Uterus (tissue), 4 donors: ENCODE measurements around the gene MSH6. TPM values are rescaled to one million over a fixed set of nuclear protein-coding genes. Genes with fewer than 3 reads are reported as not detected.

Experiments
- DNase-seq, 2 donors: peaks; one replicate each; pipeline ENCODE4 v3.0.0-alpha.2; 2019 to 2020
- H3K27ac ChIP-seq, 2 donors: fragments of 200-600 bp; sonication (generic); 1 replicate in 1 of 2; 2 replicates in 1 of 2; pipeline ENCODE4 v1.5.1; 2016 to 2018
- H3K27me3 ChIP-seq, 2 donors: fragments of 200-600 bp; sonication (generic); one replicate each; pipeline ENCODE4 v1.5.1; 2018 to 2019; ENCODE audit warnings: control low read depth in 1 of 2
- H3K36me3 ChIP-seq, 2 donors: fragments of 200-600 bp; sonication (generic); one replicate each; pipeline ENCODE4 v1.5.1; 2019; ENCODE audit warnings: control low read depth in 1 of 2
- H3K4me1 ChIP-seq, 2 donors: fragments of 200-600 bp; sonication (generic); one replicate each; pipeline ENCODE4 v1.5.1; 2018 to 2019; ENCODE audit warnings: control low read depth in 1 of 2
- H3K4me3 ChIP-seq, 2 donors: fragments of 200-600 bp; sonication (generic); 1 replicate in 1 of 2; 2 replicates in 1 of 2; pipeline ENCODE4 v1.5.1; 2018 to 2019; ENCODE audit warnings: mild to moderate bottlenecking in 1 of 2
- H3K9me3 ChIP-seq, 2 donors: fragments of 200-600 bp; sonication (generic); one replicate each; pipeline ENCODE4 v1.5.1; 2019; ENCODE audit warnings: control low read depth in 1 of 2
- CTCF ChIP-seq, 4 experiments: fragments of 200-600 bp in 2 of 4; fragments of 450-650 bp in 2 of 4; sonication (generic) in 2 of 4; IDR thresholded peaks; one replicate each; pipeline ENCODE4 v1.5.1; 2016 to 2019; ENCODE audit warnings: antibody characterized with exemption in 4 of 4, mild to moderate bottlenecking in 2 of 4, moderate library complexity in 1 of 4
- POLR2A ChIP-seq, 2 donors: fragments of 450-650 bp; IDR thresholded peaks; one replicate each; pipeline ENCODE4 v1.6.1; 2016; ENCODE audit warnings: antibody characterized with exemption in 2 of 2, mild to moderate bottlenecking in 1 of 2, moderate library complexity in 1 of 2
- intact Hi-C: fragments of 100-400 bp; cut with DNase I; formaldehyde crosslinking; loops from one replicate; pipeline ENCODE4 v1.15.1; 2023; ENCODE audit warnings: low total_unique reads
- total RNA-seq, 4 donors: library from RNA; depleted of rRNA in 3 of 4; stranded (reverse); fragments of >200 nt in 3 of 4; gene quantifications; one replicate each; pipeline versions ENCODE4 v1.1.0 to v1.2.4, GENCODE V29; 2014 to 2023
- donor health status: DM: yes; HTN: yes; CAD: no.

Gene MSH6
- total RNA-seq, 4 donors from 2014 or later: 32.9 to 115 (median 57.7) TPM

DNA sequence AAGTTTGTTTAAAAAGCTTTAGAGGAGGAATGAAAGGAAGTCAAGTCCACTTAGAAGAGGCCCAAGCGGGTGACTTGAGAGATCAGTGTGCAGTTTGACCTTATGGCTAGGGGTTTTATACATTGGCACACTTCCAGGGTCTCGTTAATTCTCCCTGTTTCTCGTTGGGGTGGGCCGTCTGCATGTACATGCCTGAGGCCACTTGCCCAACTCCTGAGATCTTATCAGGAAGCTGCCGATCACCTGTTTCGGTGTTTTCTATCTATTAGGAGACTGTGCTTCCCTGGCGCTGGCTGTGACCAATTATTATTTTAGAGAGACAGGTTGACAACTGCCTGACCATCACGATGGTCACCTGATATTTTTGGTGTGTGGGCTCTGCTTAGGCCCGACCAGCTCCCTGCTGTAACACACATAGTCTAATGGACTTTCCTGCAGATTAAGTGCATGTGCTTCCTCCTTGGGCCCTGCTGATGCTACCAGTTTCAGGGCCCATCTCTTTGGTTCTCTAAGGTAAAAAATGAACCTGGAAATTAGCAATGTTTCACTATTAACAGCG lies 31.0 kb upstream of the MSH6 start:
- Histone ChIP-seq H3K9me3 (peaks cover 0 to 6% of the 10 kb centered on the region in 2 donors), H3K4me3 (no peak overlapping the region), H3K36me3 (no peaks in the 10 kb centered on the region), H3K4me1 (no peaks in the 10 kb centered on the region), H3K27me3 (no peaks in the 10 kb centered on the region), H3K27ac (no peak overlapping the region)
- TF ChIP-seq CTCF (IDR thresholded peaks at IDR 0.05): no peak
- TF ChIP-seq POLR2A (IDR thresholded peaks at IDR 0.05): no peak
- intact Hi-C loops: no loop called here
- DNase-seq: no peak

- intact Hi-C loops: loop anchor here (5.0 kb wide), 1 partner anchor 330 kb away; no protein-coding TSS in a partner anchor
- TF ChIP-seq POLR2A (IDR thresholded peaks at IDR 0.05) (no peak), CTCF (IDR thresholded peaks at IDR 0.05) (no peak)
- Histone ChIP-seq H3K36me3 (no peaks in the 10 kb centered on the region), H3K27ac (no peak overlapping the region), H3K27me3 (no peaks in the 10 kb centered on the region), H3K9me3 (peaks cover 0 to 3% of the 10 kb centered on the region in 2 donors), H3K4me3 (no peak overlapping the region), H3K4me1 (no peaks in the 10 kb centered on the region)
- no peak for DNase-seq
Observed at GRCh38 chr2:47767497-47767844, 15.5 kb upstream of the MSH6 start.

DNA sequence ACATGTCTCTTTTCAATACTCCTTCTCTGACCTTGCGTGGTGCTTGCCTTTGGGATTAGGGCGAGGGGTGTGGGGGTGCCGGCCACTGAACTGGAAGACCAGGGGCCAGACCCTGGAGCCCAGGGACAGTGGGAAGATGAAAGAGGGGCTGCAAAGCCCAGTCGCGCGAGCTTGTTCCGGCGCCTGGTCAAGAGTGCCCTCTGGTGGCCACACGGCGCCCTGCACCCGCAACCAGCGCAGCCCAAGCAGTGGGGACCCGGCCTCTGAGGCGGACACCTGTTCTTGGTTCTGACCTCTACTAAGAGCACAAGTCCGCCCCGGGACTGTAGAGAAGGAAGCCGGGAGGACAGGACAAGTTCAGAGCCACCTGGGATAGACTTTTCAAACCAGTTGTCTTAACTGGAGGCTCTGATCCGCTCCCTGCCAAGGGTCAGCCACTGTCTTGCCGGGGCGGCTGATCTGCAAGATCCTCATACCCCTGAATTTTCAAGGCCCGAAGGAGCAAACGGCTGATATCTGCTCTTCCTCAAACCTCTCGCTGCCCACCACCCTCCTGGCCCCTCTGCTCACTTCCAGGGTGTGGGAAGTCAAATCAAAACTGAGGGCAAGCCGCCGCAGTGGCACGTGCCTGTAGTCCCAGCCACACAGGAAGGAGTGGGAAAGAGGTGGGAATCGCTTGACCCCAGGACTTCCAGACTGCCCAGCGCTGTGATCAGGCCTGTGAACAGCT lies 14.9 kb upstream of the MSH6 start:
- Histone ChIP-seq H3K27ac (no peak overlapping the region), H3K9me3 (peaks cover 0 to 3% of the 10 kb centered on the region in 2 donors), H3K4me3 (no peak overlapping the region), H3K27me3 (no peaks in the 10 kb centered on the region), H3K36me3 (no peaks in the 10 kb centered on the region), H3K4me1 (no peaks in the 10 kb centered on the region)
- TF ChIP-seq CTCF (IDR thresholded peaks at IDR 0.05): peak; percentile 93 to 99 (median 95)
- TF ChIP-seq POLR2A (IDR thresholded peaks at IDR 0.05): no peak
- intact Hi-C loops: loop anchor here (5.0 kb wide), 1 partner anchor 331 kb away; no protein-coding TSS in a partner anchor
- DNase-seq: peak; percentile 58 to 71

- intact Hi-C loops: loop anchor here (5.0 kb wide), 1 partner anchor 332 kb away; no protein-coding TSS in a partner anchor
Observed at GRCh38 chr2:47769318-47769717, 13.6 kb upstream of the MSH6 start.

More at GRCh38 chr2:47769318-47769717, 13.6 kb upstream of the MSH6 start:
- Histone ChIP-seq H3K4me1 (no peaks in the 10 kb centered on the region), H3K36me3 (no peaks in the 10 kb centered on the region), H3K4me3 (no peak overlapping the region), H3K9me3 (peaks cover 0 to 3% of the 10 kb centered on the region in 2 donors), H3K27ac (no peak overlapping the region), H3K27me3 (no peaks in the 10 kb centered on the region)
- DNase-seq: no peak
- no peak for TF ChIP-seq POLR2A (IDR thresholded peaks at IDR 0.05)
- TF ChIP-seq CTCF (IDR thresholded peaks at IDR 0.05): no peak
